ENCODE data around the gene GRID1.

- no peak for TF ChIP-seq YY1 (IDR thresholded peaks at IDR 0.05; ENCODE audit: insufficient read depth, insufficient read length)
- TF ChIP-seq ZNF274 (IDR thresholded peaks at IDR 0.05; ENCODE audit: low read depth, low read length) = no peak
Observed at GRCh38 chr10:86064219-86064618, 302.4 kb downstream of the GRID1 start.
